Neuronal stem cell (in vitro differentiated cells): ENCODE data around the gene VGLL2.

ENCODE experiments used
- DNase-seq: peaks from one replicate; pipeline ENCODE4 v3.0.0-alpha.2; 2013; ENCODE audit warnings: low spot score
- H2AFZ ChIP-seq: one replicate; pipeline ENCODE4 v1.6.1; 2013; ENCODE audit warnings: mild to moderate bottlenecking, low read length, inconsistent platforms
- H2AK5ac ChIP-seq: 2 replicates; pipeline ENCODE4 v1.6.1; 2013; ENCODE audit warnings: low read depth, mild to moderate bottlenecking, inconsistent platforms, low read length, moderate library complexity, mixed read lengths
- H2BK120ac ChIP-seq: 2 replicates; pipeline ENCODE4 v1.6.1; 2013; ENCODE audit warnings: low read depth, mild to moderate bottlenecking, inconsistent platforms, low read length, moderate library complexity, mixed read lengths
- H2BK12ac ChIP-seq: one replicate; pipeline ENCODE4 v1.6.1; 2013; ENCODE audit warnings: low read length, inconsistent platforms
- H2BK15ac ChIP-seq: 2 replicates; pipeline ENCODE4 v1.6.1; 2013; ENCODE audit warnings: mild to moderate bottlenecking, low read length, inconsistent platforms, mixed read lengths
- H2BK5ac ChIP-seq: one replicate; pipeline ENCODE4 v1.6.1; 2013; ENCODE audit warnings: inconsistent platforms, mild to moderate bottlenecking, low read length, moderate library complexity
- H3K14ac ChIP-seq: one replicate; pipeline ENCODE4 v1.6.1; 2013; ENCODE audit warnings: low read length, inconsistent platforms
- H3K18ac ChIP-seq: 2 replicates; pipeline ENCODE4 v1.6.1; 2013; ENCODE audit warnings: low read length, inconsistent platforms
- H3K23ac ChIP-seq: 2 replicates; pipeline ENCODE4 v1.6.1; 2013; ENCODE audit warnings: low read depth, mild to moderate bottlenecking, mixed read lengths, low read length, inconsistent platforms; ENCODE audit not compliant: poor library complexity
- H3K27ac ChIP-seq: replicated peaks from 3 replicates; pipeline ENCODE4 v1.5.1; 2013; ENCODE audit warnings: low read length, inconsistent platforms
- H3K27me3 ChIP-seq, 3 experiments: 2 replicates each; pipeline ENCODE4 v1.6.1; 2013; ENCODE audit warnings: low read length in 3 of 3, mild to moderate bottlenecking in 2 of 3, inconsistent platforms in 1 of 3, low read depth in 1 of 3, mixed read lengths in 1 of 3, moderate library complexity in 1 of 3; ENCODE audit not compliant: control insufficient read depth in 3 of 3, insufficient read depth in 3 of 3
- H3K36me3 ChIP-seq, 2 donors: replicated peaks in 1 of 2; 2 replicates each; pipeline ENCODE4 v1.6.1; 2013; ENCODE audit warnings: low read length in 2 of 2; ENCODE audit not compliant: control insufficient read depth in 2 of 2, insufficient read depth in 2 of 2
- H3K4ac ChIP-seq: 2 replicates; pipeline ENCODE4 v1.6.1; 2013; ENCODE audit warnings: inconsistent platforms, mild to moderate bottlenecking, low read length, moderate library complexity
- H3K4me1 ChIP-seq, 2 donors: 1 replicate in 1 of 2; 2 replicates in 1 of 2; pipeline ENCODE4 v1.6.1; 2013; ENCODE audit warnings: low read length in 2 of 2, low read depth in 1 of 2; ENCODE audit not compliant: control insufficient read depth in 2 of 2, insufficient read depth in 1 of 2
- H3K4me2 ChIP-seq: one replicate; pipeline ENCODE4 v1.6.1; 2013; ENCODE audit warnings: mild to moderate bottlenecking, low read length, inconsistent platforms; ENCODE audit not compliant: insufficient read depth, poor library complexity, severe bottlenecking
- H3K4me3 ChIP-seq, 2 donors: 2 replicates each; pipeline ENCODE4 v1.5.1; 2013; ENCODE audit warnings: low read length in 2 of 2, mild to moderate bottlenecking in 2 of 2, inconsistent platforms in 1 of 2, moderate library complexity in 1 of 2
- H3K79me1 ChIP-seq: one replicate; pipeline ENCODE4 v1.6.1; 2013; ENCODE audit warnings: low read depth, mild to moderate bottlenecking, inconsistent platforms, low read length, moderate library complexity
- H3K9ac ChIP-seq: one replicate; pipeline ENCODE4 v1.6.1; 2013; ENCODE audit warnings: mild to moderate bottlenecking, low read depth, low read length, inconsistent platforms; ENCODE audit not compliant: poor library complexity
- H3K9me3 ChIP-seq, 2 donors: replicated peaks in 1 of 2; 2 replicates each; pipeline versions ENCODE3 to v1.6.1; 2013; ENCODE audit warnings: low read length in 2 of 2, mild to moderate bottlenecking in 2 of 2, inconsistent platforms in 1 of 2, low read depth in 1 of 2, mixed read lengths in 1 of 2, moderate library complexity in 1 of 2; ENCODE audit not compliant: control insufficient read depth in 2 of 2, insufficient read depth in 1 of 2
- H4K8ac ChIP-seq: one replicate; pipeline ENCODE4 v1.6.1; 2013; ENCODE audit warnings: low read depth, mild to moderate bottlenecking, inconsistent platforms, low read length, moderate library complexity
- H4K91ac ChIP-seq: one replicate; pipeline ENCODE4 v1.6.1; 2013; ENCODE audit warnings: low read length, low read depth, mild to moderate bottlenecking, inconsistent platforms; ENCODE audit not compliant: poor library complexity
- WGBS, 2 donors: extraction: QIAGEN DNeasy Blood & Tissue Kit; methylation state at CpG; one replicate each; pipeline ENCODE4 v1.1.7; 2013; ENCODE audit warnings: missing lambda C conversion rate in 2 of 2, mixed read lengths in 1 of 2; ENCODE audit not compliant: insufficient read length in 2 of 2, insufficient replicate concordance in 1 of 2; ENCODE audit errors: extremely low coverage in 2 of 2; 5-methylcytosine and 5-hydroxymethylcytosine counted together

VGLL2 gene

DNA sequence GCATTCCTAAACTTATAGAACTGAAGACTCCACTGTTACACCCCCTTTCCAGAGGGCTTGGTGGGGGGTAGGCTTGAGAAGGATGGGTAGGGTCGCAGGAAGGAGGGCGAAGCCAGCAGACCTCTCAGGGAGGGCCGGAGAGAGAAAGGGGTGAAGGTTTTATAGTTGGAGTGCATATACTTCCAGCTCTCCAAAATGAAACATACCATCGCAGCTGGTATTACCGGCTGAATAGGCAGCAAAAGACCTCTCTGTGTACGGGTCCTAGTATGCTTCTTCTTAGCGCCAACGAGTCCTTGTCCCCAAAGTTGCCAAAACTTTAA is 1.0 kb upstream of the VGLL2 start:
- H2BK120ac ChIP-seq = no peak overlapping the region
- no peak overlapping the region for H3K14ac ChIP-seq
- H4K8ac ChIP-seq = no peak overlapping the region
- H2BK15ac ChIP-seq = no peak overlapping the region
- H3K4me1 ChIP-seq = peaks cover 0 to 9% of the 10 kb centered on the region in 2 donors
- H3K9ac ChIP-seq = no peak overlapping the region
- peak overlapping the region; percentile 53 for H2BK5ac ChIP-seq
- H3K27ac ChIP-seq = no peak overlapping the region
- H3K4ac ChIP-seq = no peak overlapping the region
- no peak for DNase-seq
- no CpG with 5 or more reads among the region's 8 CpGs for WGBS, 2 donors
- H3K23ac ChIP-seq = no peak overlapping the region
- H3K79me1 ChIP-seq = no peaks in the 10 kb centered on the region
- H4K91ac ChIP-seq = no peak overlapping the region
- peak overlapping the region; percentile 84 for H2AFZ ChIP-seq
- H3K36me3 ChIP-seq = no peaks in the 10 kb centered on the region
- H3K18ac ChIP-seq = peak overlapping the region; percentile 85
- H2BK12ac ChIP-seq = no peak overlapping the region
- H3K9me3 ChIP-seq = no peaks in the 10 kb centered on the region
- H3K27me3 ChIP-seq = peaks cover 36 to 90% (median 72%) of the 10 kb centered on the region in 3 experiments
- peak overlapping the region; percentile 54 for H3K4me2 ChIP-seq
- H3K4me3 ChIP-seq = no peak overlapping the region
- H2AK5ac ChIP-seq = peak overlapping the region; percentile 70

DNA sequence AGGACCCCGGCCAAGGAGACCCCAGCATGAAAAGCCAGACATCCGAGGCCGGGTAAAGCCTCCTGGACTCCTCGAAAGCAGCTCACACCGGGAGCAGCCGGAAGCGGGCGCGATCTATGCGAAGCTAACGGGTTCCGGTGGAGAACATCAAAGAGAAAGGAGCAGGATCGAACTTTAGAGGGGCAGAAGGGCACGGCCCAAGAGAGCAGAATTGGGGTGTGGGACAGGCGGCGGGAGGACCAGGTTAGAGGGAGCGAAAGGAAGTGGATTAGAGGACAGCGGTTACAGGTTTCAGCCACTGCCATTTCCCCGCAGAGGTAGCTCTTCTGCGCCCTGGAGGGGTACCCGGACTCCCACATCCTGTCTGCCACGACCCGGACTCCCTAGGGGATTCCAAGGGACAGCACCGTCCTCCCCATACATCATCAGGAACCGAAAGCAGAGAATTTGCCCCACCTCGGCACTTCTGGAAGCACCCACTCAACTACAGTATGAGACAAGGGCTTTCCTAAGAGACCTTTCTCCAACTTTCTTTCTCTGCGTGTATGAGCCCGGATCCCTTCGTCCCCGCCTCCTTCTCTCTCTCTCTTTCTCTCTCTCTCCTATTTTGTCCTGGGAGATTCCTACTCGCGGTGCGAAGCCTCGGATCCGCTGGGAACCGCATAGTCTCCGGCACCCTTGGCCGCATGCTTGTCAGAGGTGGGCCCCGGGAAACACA is 507 bp upstream of the VGLL2 start:
- Histone ChIP-seq H2AFZ (peak overlapping the region; percentile 84), H3K4me1 (peaks cover 0 to 9% of the 10 kb centered on the region in 2 donors), H3K4ac (no peak overlapping the region), H3K9me3 (no peaks in the 10 kb centered on the region), H2AK5ac (peak overlapping the region; percentile 70), H2BK12ac (no peak overlapping the region), H3K18ac (peak overlapping the region; percentile 85), H3K9ac (peak overlapping the region; percentile 44), H3K27ac (no peak overlapping the region), H3K4me3 (peak overlapping the region; percentile 4 to 69), H3K79me1 (no peaks in the 10 kb centered on the region), H4K8ac (no peak overlapping the region), H3K36me3 (no peaks in the 10 kb centered on the region), H3K23ac (no peak overlapping the region), H2BK15ac (no peak overlapping the region), H4K91ac (no peak overlapping the region), H3K4me2 (peak overlapping the region; percentile 54), H3K27me3 (peaks cover 36 to 95% (median 77%) of the 10 kb centered on the region in 3 experiments), H2BK120ac (no peak overlapping the region), H3K14ac (peak overlapping the region; percentile 14), H2BK5ac (peak overlapping the region; percentile 53)
- WGBS, 2 donors = no CpG with 5 or more reads among the region's 39 CpGs
- DNase-seq = no peak

DNA sequence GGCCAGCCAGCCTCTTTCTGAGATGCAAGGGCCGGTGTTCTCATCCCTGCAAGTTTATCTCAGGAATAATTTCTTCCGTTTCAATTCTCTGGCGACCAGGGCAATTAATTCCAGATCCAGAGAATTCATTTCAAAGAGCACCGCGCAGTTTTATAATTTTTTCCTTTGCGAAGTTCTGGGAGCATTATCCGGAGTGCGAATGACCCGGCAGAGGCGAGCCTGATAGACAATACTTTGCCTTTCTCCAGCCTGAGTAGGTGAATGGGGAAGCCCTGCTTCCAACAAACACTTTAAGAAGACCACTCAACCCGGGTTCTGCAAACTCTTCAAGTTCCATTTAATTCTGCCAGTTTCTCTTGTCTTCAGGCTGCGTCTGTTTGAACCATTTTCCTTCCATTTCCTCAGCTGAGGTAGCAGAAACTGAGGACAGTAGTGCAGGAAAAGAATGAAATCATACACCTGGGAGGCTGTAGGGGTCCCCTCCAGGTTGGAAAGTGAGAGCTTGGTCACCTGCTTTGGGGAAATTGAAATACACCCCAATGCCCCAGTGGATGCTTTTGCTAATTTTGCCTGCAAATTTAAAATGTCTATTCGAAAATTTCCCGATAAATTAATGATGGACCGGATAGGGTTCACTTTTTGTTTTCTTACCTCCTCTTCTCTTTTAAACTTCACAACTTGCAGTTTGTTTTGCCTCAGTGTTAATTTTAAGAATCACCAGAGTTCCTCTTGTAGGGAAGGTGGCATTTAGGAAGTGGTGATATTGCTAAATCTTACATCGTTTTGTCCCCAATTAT is 1.1 kb downstream of the VGLL2 start:
- Histone ChIP-seq H2BK12ac (no peak overlapping the region), H4K8ac (no peak overlapping the region), H4K91ac (no peak overlapping the region), H3K4me2 (peak overlapping the region; percentile 80), H3K36me3 (no peaks in the 10 kb centered on the region), H3K9ac (no peak overlapping the region), H3K9me3 (no peaks in the 10 kb centered on the region), H3K4me3 (no peak overlapping the region), H3K18ac (no peak overlapping the region), H2BK5ac (no peak overlapping the region), H2BK120ac (no peak overlapping the region), H2AK5ac (no peak overlapping the region), H3K14ac (no peak overlapping the region), H3K23ac (no peak overlapping the region), H3K4me1 (peaks cover 0 to 13% of the 10 kb centered on the region in 2 donors), H3K4ac (no peak overlapping the region), H3K27me3 (peaks cover 48 to 99% (median 92%) of the 10 kb centered on the region in 3 experiments), H2BK15ac (no peak overlapping the region), H2AFZ (peak overlapping the region; percentile 84), H3K27ac (no peak overlapping the region), H3K79me1 (no peaks in the 10 kb centered on the region)
- DNase-seq = no peak
- WGBS, 2 donors = no CpG with 5 or more reads among the region's 16 CpGs

DNA sequence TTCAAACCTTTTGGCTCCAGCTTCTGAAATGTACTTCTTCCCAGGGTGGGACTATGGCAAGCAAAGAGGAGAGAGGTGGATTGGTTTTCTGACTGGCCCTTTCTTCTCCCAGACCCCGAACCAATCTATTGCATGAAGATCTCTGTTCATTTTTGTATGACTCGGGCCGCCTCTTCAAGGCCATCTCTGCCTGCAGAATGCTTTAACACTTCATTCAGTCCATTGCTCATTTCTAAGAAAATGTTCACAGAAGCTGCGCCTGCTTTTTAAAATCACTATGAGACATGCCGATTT is 1.6 kb downstream of the VGLL2 start:
- no peak overlapping the region for H2BK15ac ChIP-seq
- no peaks in the 10 kb centered on the region for H3K79me1 ChIP-seq
- H3K27ac ChIP-seq = no peak overlapping the region
- no peak overlapping the region for H2BK5ac ChIP-seq
- H2AFZ ChIP-seq = no peak overlapping the region
- H3K4ac ChIP-seq = no peak overlapping the region
- H3K4me1 ChIP-seq = peaks cover 0 to 13% of the 10 kb centered on the region in 2 donors
- no peak overlapping the region for H2BK120ac ChIP-seq
- no peak overlapping the region for H4K91ac ChIP-seq
- H3K14ac ChIP-seq = no peak overlapping the region
- no peak overlapping the region for H2BK12ac ChIP-seq
- no peak overlapping the region for H2AK5ac ChIP-seq
- WGBS, 2 donors = no CpG with 5 or more reads among the region's 5 CpGs
- no peak for DNase-seq
- no peak overlapping the region for H3K9ac ChIP-seq
- peaks cover 48 to 99% (median 90%) of the 10 kb centered on the region in 3 experiments for H3K27me3 ChIP-seq
- H3K4me2 ChIP-seq = no peak overlapping the region
- no peak overlapping the region for H3K18ac ChIP-seq
- no peaks in the 10 kb centered on the region for H3K9me3 ChIP-seq
- H4K8ac ChIP-seq = no peak overlapping the region
- H3K36me3 ChIP-seq = no peaks in the 10 kb centered on the region
- H3K23ac ChIP-seq = no peak overlapping the region
- H3K4me3 ChIP-seq = no peak overlapping the region
